ENCODE measurements around the gene TRAF3.
A peak's percentile ranks its signal among the peaks of the same experiment; 100 is the strongest.

TRAF3 gene

DNA sequence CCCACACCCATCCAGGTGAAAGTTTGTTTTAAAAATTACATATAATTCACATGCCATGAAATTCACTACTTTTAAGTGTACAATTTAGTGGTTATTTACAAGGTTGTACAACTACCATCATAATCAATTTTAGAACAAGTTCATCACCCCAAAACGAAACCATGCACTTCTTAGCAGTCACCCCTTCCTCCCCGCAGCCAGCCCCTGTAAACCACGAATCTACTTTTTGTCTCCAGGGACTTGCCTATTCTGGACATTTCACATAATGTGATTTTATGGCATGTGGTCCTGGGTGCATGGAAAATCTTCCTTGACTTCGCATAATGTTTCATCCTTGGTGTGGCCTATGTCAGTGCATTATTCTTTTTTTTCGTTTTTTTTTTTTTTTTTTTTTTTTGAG, 19.2 kb upstream of the TRAF3 start:
- no peaks in the 10 kb centered on the region for H3K27me3 ChIP-seq (ENCODE audit: insufficient read depth, poor library complexity, severe bottlenecking)
- no peaks in the 10 kb centered on the region for H3K4me1 ChIP-seq (ENCODE audit: insufficient read depth, poor library complexity, severe bottlenecking)
- ATAC-seq (ENCODE audit: low read depth), result no peak
- H3K9me3 ChIP-seq (ENCODE audit: severe bottlenecking), result no peaks in the 10 kb centered on the region
- H3K4me3 ChIP-seq (ENCODE audit: severe bottlenecking), result no peak overlapping the region
- H3K27ac ChIP-seq (ENCODE audit: poor library complexity, severe bottlenecking), result no peak overlapping the region
- TF ChIP-seq, protein P1, sequence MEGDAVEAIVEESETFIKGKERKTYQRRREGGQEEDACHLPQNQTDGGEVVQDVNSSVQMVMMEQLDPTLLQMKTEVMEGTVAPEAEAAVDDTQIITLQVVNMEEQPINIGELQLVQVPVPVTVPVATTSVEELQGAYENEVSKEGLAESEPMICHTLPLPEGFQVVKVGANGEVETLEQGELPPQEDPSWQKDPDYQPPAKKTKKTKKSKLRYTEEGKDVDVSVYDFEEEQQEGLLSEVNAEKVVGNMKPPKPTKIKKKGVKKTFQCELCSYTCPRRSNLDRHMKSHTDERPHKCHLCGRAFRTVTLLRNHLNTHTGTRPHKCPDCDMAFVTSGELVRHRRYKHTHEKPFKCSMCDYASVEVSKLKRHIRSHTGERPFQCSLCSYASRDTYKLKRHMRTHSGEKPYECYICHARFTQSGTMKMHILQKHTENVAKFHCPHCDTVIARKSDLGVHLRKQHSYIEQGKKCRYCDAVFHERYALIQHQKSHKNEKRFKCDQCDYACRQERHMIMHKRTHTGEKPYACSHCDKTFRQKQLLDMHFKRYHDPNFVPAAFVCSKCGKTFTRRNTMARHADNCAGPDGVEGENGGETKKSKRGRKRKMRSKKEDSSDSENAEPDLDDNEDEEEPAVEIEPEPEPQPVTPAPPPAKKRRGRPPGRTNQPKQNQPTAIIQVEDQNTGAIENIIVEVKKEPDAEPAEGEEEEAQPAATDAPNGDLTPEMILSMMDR (IDR thresholded peaks at IDR 0.05; ENCODE audit: poor library complexity, severe bottlenecking), result no peak
- DNase-seq (ENCODE audit: low spot score), result no peak
- H3K36me3 ChIP-seq (ENCODE audit: low read depth), result no peaks in the 10 kb centered on the region

- no peak for DNase-seq (ENCODE audit: low spot score)
- Histone ChIP-seq H3K27me3 (ENCODE audit: insufficient read depth, poor library complexity, severe bottlenecking) (no peaks in the 10 kb centered on the region), H3K36me3 (ENCODE audit: low read depth) (no peaks in the 10 kb centered on the region), H3K9me3 (ENCODE audit: severe bottlenecking) (no peaks in the 10 kb centered on the region), H3K4me3 (ENCODE audit: severe bottlenecking) (no peak overlapping the region), H3K27ac (ENCODE audit: poor library complexity, severe bottlenecking) (no peak overlapping the region), H3K4me1 (ENCODE audit: insufficient read depth, poor library complexity, severe bottlenecking) (no peaks in the 10 kb centered on the region)
- 0 out of 3 replicates have a peak, but pooled peaks have one; percentile 15 for ATAC-seq (ENCODE audit: low read depth)
- TF ChIP-seq, protein P1 (IDR thresholded peaks at IDR 0.05; ENCODE audit: poor library complexity, severe bottlenecking), result no peak
Observed at GRCh38 chr14:102759456-102760187, 17.6 kb upstream of the TRAF3 start.

- no peak overlapping the region for H3K27ac ChIP-seq (ENCODE audit: poor library complexity, severe bottlenecking)
- no peaks in the 10 kb centered on the region for H3K4me1 ChIP-seq (ENCODE audit: insufficient read depth, poor library complexity, severe bottlenecking)
- no peak for DNase-seq (ENCODE audit: low spot score)
- H3K9me3 ChIP-seq (ENCODE audit: severe bottlenecking), result no peaks in the 10 kb centered on the region
- H3K36me3 ChIP-seq (ENCODE audit: low read depth), result no peaks in the 10 kb centered on the region
- peak; percentile 35; the same call in 2 of the 3 replicates for ATAC-seq (ENCODE audit: low read depth)
- TF ChIP-seq, protein P1 (IDR thresholded peaks at IDR 0.05; ENCODE audit: poor library complexity, severe bottlenecking), result no peak
- H3K27me3 ChIP-seq (ENCODE audit: insufficient read depth, poor library complexity, severe bottlenecking), result no peaks in the 10 kb centered on the region
- no peak overlapping the region for H3K4me3 ChIP-seq (ENCODE audit: severe bottlenecking)
Observed at GRCh38 chr14:102760496-102761193, 16.6 kb upstream of the TRAF3 start.

- DNase-seq (ENCODE audit: low spot score) (no peak), ATAC-seq (ENCODE audit: low read depth) (no peak)
- no peaks in the 10 kb centered on the region for H3K27me3 ChIP-seq (ENCODE audit: insufficient read depth, poor library complexity, severe bottlenecking)
- H3K4me3 ChIP-seq (ENCODE audit: severe bottlenecking), result no peak overlapping the region
- no peaks in the 10 kb centered on the region for H3K4me1 ChIP-seq (ENCODE audit: insufficient read depth, poor library complexity, severe bottlenecking)
- no peak overlapping the region for H3K27ac ChIP-seq (ENCODE audit: poor library complexity, severe bottlenecking)
- TF ChIP-seq, protein P1 (IDR thresholded peaks at IDR 0.05; ENCODE audit: poor library complexity, severe bottlenecking), result no peak
- no peaks in the 10 kb centered on the region for H3K9me3 ChIP-seq (ENCODE audit: severe bottlenecking)
- no peaks in the 10 kb centered on the region for H3K36me3 ChIP-seq (ENCODE audit: low read depth)
Observed at GRCh38 chr14:102761206-102761605, 16.0 kb upstream of the TRAF3 start.
